ENCODE measurements around the gene TEX9.

Gene TEX9

DNA sequence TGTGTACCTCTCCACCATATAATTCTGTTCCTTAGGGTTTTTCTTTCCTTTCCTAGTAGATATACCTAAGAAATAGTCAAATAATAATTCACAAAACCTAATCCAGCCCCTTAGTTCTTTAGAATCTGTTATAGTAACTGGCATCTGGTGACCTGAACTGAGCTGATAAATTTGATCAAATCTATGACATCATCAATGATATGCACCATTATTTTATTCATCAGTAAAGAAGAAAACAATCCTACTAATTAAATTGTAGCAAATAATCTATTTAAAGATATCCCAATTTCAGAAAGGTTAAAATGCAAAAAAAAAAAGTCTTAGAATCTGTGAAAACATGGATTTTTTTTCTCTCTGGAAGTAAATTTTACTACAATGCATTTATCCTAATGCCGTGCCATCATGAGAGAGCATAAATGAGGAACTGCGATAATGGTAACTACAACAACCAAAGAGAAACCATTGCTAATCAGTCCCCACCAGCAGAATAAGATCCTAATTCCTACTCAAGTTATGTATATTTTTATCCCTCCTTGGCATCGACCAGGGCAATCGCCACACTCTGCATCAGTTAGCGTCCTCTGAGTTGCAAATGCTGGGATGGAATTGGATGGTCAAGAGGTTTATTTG, 106.3 kb downstream of the TEX9 start:
- no peaks in the 10 kb centered on the region for H3K9me3 ChIP-seq (ENCODE audit: insufficient read depth, low read length)
- H2AFZ ChIP-seq (ENCODE audit: low read depth, low read length) = no peak overlapping the region
- H3K27me3 ChIP-seq (ENCODE audit: low read depth, low read length) = no peaks in the 10 kb centered on the region
- H4K20me1 ChIP-seq (ENCODE audit: insufficient read depth, low read length) = no peaks in the 10 kb centered on the region
- no peaks in the 10 kb centered on the region for H3K79me2 ChIP-seq (ENCODE audit: low read length)
- H3K4me1 ChIP-seq (ENCODE audit: low read length) = peaks cover 30% of the 10 kb centered on the region
- H3K27ac ChIP-seq (ENCODE audit: low read length) = no peak overlapping the region
- no peak overlapping the region for H3K4me3 ChIP-seq (ENCODE audit: low read length)
- H3K36me3 ChIP-seq (replicated peaks; ENCODE audit: low read depth, low read length) = no peaks in the 10 kb centered on the region
- TF ChIP-seq, protein P1, sequence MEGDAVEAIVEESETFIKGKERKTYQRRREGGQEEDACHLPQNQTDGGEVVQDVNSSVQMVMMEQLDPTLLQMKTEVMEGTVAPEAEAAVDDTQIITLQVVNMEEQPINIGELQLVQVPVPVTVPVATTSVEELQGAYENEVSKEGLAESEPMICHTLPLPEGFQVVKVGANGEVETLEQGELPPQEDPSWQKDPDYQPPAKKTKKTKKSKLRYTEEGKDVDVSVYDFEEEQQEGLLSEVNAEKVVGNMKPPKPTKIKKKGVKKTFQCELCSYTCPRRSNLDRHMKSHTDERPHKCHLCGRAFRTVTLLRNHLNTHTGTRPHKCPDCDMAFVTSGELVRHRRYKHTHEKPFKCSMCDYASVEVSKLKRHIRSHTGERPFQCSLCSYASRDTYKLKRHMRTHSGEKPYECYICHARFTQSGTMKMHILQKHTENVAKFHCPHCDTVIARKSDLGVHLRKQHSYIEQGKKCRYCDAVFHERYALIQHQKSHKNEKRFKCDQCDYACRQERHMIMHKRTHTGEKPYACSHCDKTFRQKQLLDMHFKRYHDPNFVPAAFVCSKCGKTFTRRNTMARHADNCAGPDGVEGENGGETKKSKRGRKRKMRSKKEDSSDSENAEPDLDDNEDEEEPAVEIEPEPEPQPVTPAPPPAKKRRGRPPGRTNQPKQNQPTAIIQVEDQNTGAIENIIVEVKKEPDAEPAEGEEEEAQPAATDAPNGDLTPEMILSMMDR (IDR thresholded peaks at IDR 0.05; ENCODE audit: low read depth, low read length) = no peak
- TF ChIP-seq EZH2phosphoT487 (IDR thresholded peaks at IDR 0.05; ENCODE audit: low read depth) = no peak
- H3K9ac ChIP-seq (ENCODE audit: low read length) = no peak overlapping the region
- no peak overlapping the region for H3K4me2 ChIP-seq (ENCODE audit: low read length)

DNA sequence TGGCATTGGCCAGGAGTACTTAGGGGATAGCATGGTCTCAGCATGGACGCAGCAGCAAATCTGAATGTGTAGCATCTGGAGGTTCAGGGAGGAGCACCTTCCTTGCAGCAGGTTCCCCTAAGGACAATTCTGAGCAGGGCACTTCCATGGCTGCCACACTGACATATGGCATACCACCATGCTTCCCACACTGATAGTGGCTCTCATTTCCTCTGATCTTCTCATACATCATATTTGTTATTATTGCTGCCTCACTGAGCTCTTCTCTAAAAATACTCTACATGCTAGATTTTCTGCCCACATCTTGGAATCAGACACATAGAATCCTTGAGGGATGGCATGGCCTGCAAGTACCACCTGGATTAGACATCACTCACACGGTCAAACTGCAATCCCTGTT, 107.1 kb downstream of the TEX9 start:
- H3K4me3 ChIP-seq (ENCODE audit: low read length) = no peak overlapping the region
- no peaks in the 10 kb centered on the region for H3K9me3 ChIP-seq (ENCODE audit: insufficient read depth, low read length)
- no peaks in the 10 kb centered on the region for H3K79me2 ChIP-seq (ENCODE audit: low read length)
- TF ChIP-seq, protein P1 (IDR thresholded peaks at IDR 0.05; ENCODE audit: low read depth, low read length) = no peak
- no peak for TF ChIP-seq EZH2phosphoT487 (IDR thresholded peaks at IDR 0.05; ENCODE audit: low read depth)
- H3K4me2 ChIP-seq (ENCODE audit: low read length) = no peak overlapping the region
- no peak overlapping the region for H2AFZ ChIP-seq (ENCODE audit: low read depth, low read length)
- no peaks in the 10 kb centered on the region for H4K20me1 ChIP-seq (ENCODE audit: insufficient read depth, low read length)
- H3K27me3 ChIP-seq (ENCODE audit: low read depth, low read length) = no peaks in the 10 kb centered on the region
- H3K27ac ChIP-seq (ENCODE audit: low read length) = no peak overlapping the region
- no peak overlapping the region for H3K9ac ChIP-seq (ENCODE audit: low read length)
- H3K4me1 ChIP-seq (ENCODE audit: low read length) = peaks cover 30% of the 10 kb centered on the region
- no peaks in the 10 kb centered on the region for H3K36me3 ChIP-seq (replicated peaks; ENCODE audit: low read depth, low read length)

DNA sequence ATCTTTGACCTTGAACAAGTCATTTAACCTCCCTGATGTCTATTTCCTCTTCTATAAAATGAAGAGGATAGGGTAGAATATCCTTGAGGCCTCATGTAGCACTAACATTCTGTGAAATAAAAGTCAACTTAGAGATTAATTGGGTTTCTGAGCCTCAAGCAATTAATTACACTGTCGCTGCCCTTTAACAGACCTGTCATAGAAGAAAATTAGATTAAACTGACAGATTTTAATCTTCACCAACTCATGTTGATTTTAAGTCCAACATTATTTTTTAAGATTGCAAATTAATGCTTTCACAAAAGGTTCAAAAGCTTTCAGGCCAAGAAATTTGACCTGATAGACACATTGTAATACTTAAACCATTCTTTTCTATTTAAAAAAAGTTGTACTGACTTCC, 107.8 kb downstream of the TEX9 start:
- Histone ChIP-seq H3K4me1 (ENCODE audit: low read length) (peaks cover 24% of the 10 kb centered on the region), H3K36me3 (replicated peaks; ENCODE audit: low read depth, low read length) (no peaks in the 10 kb centered on the region), H3K9me3 (ENCODE audit: insufficient read depth, low read length) (no peaks in the 10 kb centered on the region), H3K9ac (ENCODE audit: low read length) (no peak overlapping the region), H3K4me2 (ENCODE audit: low read length) (no peak overlapping the region), H3K4me3 (ENCODE audit: low read length) (no peak overlapping the region), H2AFZ (ENCODE audit: low read depth, low read length) (no peak overlapping the region), H4K20me1 (ENCODE audit: insufficient read depth, low read length) (no peaks in the 10 kb centered on the region), H3K27me3 (ENCODE audit: low read depth, low read length) (no peaks in the 10 kb centered on the region), H3K27ac (ENCODE audit: low read length) (no peak overlapping the region), H3K79me2 (ENCODE audit: low read length) (no peaks in the 10 kb centered on the region)
- no peak for TF ChIP-seq EZH2phosphoT487 (IDR thresholded peaks at IDR 0.05; ENCODE audit: low read depth)
- TF ChIP-seq, protein P1 (IDR thresholded peaks at IDR 0.05; ENCODE audit: low read depth, low read length) = no peak

DNA sequence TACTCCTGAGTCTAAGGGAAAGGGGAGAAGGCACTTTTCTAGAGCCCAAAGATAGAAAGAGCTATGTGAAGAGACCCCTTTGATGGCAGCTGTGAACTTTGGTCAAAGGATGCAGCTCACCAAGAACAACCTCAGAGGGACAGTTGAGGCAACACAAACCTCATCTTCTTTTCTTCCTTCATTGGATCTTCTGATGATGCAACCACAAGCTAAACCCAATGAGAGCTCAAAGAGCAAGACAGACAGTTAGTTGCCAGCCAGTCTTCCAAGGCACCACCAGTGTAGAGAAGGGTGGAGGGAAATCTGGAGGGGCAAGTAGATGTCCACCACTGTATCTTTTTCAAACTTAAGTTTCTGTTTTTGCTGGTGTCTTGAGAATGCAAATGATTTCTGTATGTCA, 110.1 kb downstream of the TEX9 start:
- H4K20me1 ChIP-seq (ENCODE audit: insufficient read depth, low read length) = no peaks in the 10 kb centered on the region
- no peak overlapping the region for H2AFZ ChIP-seq (ENCODE audit: low read depth, low read length)
- no peaks in the 10 kb centered on the region for H3K36me3 ChIP-seq (replicated peaks; ENCODE audit: low read depth, low read length)
- H3K4me1 ChIP-seq (ENCODE audit: low read length) = peaks cover 13% of the 10 kb centered on the region
- H3K9me3 ChIP-seq (ENCODE audit: insufficient read depth, low read length) = no peaks in the 10 kb centered on the region
- no peak overlapping the region for H3K27ac ChIP-seq (ENCODE audit: low read length)
- TF ChIP-seq, protein P1 (IDR thresholded peaks at IDR 0.05; ENCODE audit: low read depth, low read length) = no peak
- no peak for TF ChIP-seq EZH2phosphoT487 (IDR thresholded peaks at IDR 0.05; ENCODE audit: low read depth)
- no peak overlapping the region for H3K4me2 ChIP-seq (ENCODE audit: low read length)
- H3K79me2 ChIP-seq (ENCODE audit: low read length) = no peaks in the 10 kb centered on the region
- no peaks in the 10 kb centered on the region for H3K27me3 ChIP-seq (ENCODE audit: low read depth, low read length)
- no peak overlapping the region for H3K4me3 ChIP-seq (ENCODE audit: low read length)
- H3K9ac ChIP-seq (ENCODE audit: low read length) = no peak overlapping the region
